ENCODE measurements around the gene SLC35A3. TPM values are rescaled to one million over a fixed set of nuclear protein-coding genes. Genes with fewer than 3 reads are reported as not detected.

The SLC35A3 gene
- total RNA-seq (2022; extraction: Qiagen RNA extraction; ENCODE audit: low read depth) = 2.1 to 10.5 TPM (median 8.1 TPM) in 5 replicates

GRCh38 chr1:99969729-99970621 is at the start of gene SLC35A3:
TSS of gene SLC35A3 (plus strand) at chr1:99969996. CDS start at chr1:99993555, 23,559 bp downstream.

Other genes starting within 250 kb of the SLC35A3 start
- 1.5 to 2.3 TPM (median 2.0 TPM) in 5 replicates for gene FRRS1, start 203.4 kb upstream of the SLC35A3 start, total RNA-seq (2022; extraction: Qiagen RNA extraction; ENCODE audit: low read depth)
- 1.5 to 3.6 TPM (median 3.5 TPM) in 5 replicates for gene AGL, start 119.6 kb upstream of the SLC35A3 start, total RNA-seq (2022; extraction: Qiagen RNA extraction; ENCODE audit: low read depth)
- gene SASS6, start 162.9 kb downstream of the SLC35A3 start, total RNA-seq (2022; extraction: Qiagen RNA extraction; ENCODE audit: low read depth) = 2.6 to 5.2 TPM (median 4.3 TPM) in 5 replicates
- 3.7 to 8.7 TPM (median 7.4 TPM) in 5 replicates for gene TRMT13, start 163.2 kb downstream of the SLC35A3 start, total RNA-seq (2022; extraction: Qiagen RNA extraction; ENCODE audit: low read depth)
- gene LRRC39, start 208.3 kb downstream of the SLC35A3 start, total RNA-seq (2022; extraction: Qiagen RNA extraction; ENCODE audit: low read depth) = 0.05 to 0.14 TPM in 2 of 5 replicates, not detected in the others

Measured in A549 treated with RU486 at 1 μM for 4 hours (cell line).